ENCODE measurements around the gene ZNF605.
"Not testable (repeated sequence)": the region's sequence is repeated elsewhere in the genome, so short reads cannot be mapped to it uniquely, and the experiment has no call there.

ZNF605 gene

DNA sequence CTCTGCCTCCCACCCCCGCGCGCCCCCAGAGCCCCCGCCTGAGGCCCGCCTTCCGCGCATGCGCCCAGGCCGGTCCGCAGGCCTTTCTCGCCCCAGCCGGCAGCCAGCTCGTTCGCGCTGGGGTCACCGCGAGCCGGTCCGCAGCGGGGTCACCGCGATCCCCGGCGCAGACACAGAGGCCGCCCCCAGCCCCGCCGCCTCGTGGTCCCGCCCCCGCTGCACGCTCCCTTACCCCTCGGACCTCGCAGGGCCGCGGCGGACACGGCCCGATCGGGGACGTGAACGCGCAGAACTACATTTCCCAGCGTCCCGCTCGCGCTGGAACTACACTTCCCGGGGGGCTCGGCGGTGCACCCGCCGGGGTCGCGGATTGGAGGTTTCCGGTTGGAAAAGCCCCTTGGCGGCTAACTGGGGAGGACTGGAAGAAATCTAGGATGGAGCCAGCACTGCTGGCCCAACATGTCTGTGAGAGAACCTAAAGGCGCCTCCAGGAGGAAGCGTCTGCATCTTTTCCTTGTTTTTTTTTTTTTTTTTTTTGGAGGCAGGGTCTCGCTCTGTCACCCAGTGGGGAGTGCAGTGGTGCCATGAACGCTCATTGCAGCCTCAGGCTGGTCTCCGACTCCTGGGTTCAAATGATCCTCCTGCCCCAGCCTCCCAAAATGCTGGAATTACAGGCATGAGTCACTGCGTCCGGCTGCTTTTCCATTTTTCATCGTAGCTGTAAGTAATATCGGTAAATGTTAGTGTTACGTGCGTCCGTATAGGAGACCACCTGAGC lies at the start of gene ZNF605:
Gene ZNF605 (minus strand): TSS at position 296 of the 778 bp plus-strand sequence. CDS start 10,671 bp downstream, outside the sequence.
- peak; percentile 73 to 76 for DNase-seq (ENCODE audit: low read depth in 2 of 2)

DNA sequence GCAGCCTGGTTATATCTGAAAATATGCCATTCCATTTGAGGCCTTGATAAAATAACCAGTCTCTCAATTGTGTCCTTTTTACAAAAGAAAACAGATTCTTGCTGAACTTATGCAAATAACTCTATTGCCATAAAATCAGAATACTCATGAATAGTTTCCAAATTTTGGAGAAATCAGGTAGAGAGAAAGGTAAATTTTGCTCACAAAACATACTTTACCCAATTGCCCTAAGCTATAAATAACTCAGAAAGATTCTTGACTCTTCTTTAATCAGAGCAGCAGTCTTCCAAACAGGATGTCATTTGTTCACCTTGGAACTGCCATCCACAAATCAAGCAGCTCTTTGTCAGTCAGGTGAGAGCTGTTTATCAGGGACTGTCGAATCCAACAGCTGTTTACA lies 42.6 kb upstream of the ZNF605 start:
- no peak for DNase-seq (ENCODE audit: low read depth in 2 of 2)

DNA sequence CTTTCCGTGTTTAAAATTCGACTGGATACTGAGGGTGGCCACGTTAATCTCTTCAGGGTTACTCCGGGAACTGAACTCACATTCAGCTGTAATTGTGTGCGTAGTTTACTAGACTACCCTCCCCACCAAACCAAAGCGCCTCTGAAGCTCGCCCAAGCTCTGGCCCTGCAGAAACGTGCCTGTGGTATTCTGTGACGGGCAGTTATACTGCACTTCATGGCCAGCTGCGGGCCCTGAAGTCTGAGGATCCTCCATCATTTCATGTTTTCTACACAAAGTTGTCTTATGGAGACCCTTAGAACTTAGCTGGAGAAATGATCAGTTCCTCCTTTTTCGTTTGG lies 30.7 kb upstream of the ZNF605 start:
- DNase-seq (ENCODE audit: low read depth in 2 of 2), result no peak

DNA sequence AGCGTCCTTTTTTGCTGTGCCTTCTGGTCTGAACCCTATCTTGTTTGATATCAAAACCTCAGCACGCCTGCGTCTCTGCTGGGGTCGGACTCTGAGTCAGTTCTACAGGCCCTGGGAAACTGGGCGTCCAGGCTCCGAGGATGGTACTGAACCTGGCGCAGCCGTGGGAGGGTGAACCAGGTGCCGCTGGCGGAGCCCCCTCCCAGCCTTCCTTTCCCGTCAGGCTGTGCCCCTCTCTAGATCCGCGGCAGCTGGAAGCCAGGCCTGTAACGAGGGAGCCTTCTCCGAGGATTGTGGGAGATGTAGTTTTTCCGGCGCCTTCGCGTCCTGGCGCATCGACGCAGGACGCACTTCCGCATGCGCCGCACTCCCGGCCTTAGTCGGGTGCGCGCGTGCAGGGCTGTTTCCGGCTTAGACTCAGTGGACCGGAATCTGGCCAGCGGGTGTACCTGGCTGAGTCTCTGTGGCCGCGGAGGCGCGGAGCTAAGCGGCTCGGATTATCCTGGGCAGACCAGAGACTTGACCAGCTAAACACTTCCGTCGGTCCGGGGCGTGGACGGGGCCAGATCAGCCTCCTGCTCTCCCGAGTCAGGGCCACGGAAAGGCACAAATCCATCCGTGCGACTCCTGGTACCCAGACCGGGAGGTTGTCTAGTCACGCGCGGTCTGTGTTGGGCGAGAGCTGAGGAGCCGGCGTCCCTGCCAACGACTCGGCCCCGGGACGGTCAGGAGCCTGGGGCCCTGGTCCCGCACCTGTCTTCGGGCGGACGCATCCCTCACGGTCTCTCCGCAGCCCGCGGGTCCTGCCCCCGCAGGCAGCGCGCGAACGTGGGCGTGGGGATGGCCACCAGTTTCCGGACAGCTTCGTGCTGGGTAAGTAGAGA lies 30.1 kb upstream of the ZNF605 start, which contains the start of gene ZNF26:
Gene ZNF26 (plus strand): TSS at position 367 of the 884 bp plus-strand sequence. CDS start 474 bp downstream, at position 841.
- DNase-seq (ENCODE audit: low read depth in 2 of 2), result peak; percentile 77 to 79

DNA sequence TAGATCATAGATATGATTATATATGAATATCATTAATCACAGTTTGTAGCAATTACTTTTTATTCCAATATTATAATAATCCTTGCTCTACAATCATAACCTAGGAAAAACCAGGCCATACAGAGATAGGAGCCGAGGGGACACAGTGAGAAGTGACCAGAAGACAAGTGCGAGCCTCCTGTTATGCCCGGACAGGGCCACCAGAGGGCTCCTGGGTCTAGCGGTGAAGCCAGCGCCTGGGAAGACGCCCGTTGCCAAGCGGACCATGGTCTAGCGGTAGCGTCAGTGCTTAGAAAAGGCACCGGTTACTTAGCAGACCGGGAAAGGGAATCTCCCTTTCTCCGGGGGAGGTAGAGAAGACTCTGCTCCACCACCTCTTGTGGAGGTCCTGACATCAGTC lies 20.8 kb upstream of the ZNF605 start:
- DNase-seq (ENCODE audit: low read depth in 2 of 2), result peak in 1 of 2 donors; percentile 39

DNA sequence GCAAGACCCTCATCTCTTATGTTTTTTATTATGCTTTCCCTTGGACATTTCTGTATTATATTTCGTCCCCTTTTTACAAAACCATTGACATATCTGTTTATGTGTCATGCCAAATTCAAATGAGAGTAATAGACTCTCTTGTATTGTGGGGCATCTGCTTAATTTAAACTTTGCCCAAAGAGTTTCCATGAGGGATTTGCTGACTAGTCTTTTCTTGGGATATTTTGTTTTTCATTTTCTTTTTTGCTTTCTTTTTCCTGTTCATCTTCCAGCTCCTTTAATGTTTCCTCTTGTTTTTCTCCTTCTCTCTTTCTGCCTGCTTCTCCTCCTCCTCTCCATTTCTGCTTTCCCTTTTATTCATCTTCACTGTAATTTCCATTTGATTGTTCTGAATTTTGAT lies 16.3 kb upstream of the ZNF605 start:
- no peak for DNase-seq (ENCODE audit: low read depth in 2 of 2)

DNA sequence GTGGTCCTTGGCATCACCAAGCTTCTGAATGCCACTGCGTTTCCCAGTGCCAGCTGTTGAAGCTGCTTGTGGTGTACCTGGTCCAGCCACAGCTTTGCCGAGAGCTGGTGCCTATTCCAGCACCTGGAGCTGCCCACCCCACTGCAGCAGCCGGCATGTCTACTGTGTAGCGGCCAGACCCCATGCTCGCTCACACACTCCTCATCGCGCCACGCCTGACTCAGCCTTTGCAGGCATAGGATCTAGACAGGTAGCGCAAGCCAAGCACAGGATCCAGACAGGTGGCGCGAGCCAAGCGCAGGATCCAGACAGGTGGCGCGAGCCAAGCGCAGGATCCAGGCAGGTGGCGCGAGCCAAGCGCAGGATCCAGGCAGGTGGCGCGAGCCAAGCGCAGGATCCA lies 11.6 kb upstream of the ZNF605 start:
- DNase-seq (ENCODE audit: low read depth in 2 of 2), result no peak

DNA sequence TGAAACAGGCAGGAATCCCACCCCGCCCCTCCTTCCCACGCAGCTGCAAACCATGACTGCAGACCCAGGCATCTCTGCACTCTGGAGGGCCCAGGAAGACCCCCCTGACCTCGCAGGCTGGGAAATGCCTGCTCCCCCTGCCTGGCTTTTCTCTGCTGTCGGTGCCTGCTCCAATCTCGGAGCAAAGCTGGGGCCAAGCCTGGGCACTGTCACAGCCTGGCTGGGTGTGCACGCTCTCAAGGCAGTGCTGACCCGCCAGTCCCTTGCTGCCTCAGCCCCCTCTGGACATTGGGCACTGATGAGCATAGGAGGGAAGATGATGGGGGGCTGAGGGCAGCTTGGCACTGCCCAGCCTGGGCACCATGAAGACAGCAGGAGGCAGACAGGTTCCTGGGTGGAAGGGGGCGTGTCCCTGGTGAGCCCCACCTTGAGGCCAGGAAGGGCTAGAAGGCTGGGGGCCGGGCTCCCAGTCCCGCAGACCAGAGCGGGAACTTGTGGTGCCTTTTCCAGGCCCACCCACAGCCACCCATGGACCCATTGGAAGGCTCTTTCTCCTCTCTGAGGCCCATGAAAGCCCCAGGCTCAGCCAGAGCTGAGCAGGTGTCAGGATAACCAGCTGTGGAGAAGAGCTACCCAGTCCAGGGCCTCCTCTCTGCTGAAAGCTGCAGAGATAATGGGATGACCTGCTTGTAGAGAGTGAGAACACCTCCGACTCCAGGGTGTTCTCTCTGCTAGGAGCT lies 10.7 kb upstream of the ZNF605 start:
- DNase-seq (ENCODE audit: low read depth in 2 of 2), result no peak

DNA sequence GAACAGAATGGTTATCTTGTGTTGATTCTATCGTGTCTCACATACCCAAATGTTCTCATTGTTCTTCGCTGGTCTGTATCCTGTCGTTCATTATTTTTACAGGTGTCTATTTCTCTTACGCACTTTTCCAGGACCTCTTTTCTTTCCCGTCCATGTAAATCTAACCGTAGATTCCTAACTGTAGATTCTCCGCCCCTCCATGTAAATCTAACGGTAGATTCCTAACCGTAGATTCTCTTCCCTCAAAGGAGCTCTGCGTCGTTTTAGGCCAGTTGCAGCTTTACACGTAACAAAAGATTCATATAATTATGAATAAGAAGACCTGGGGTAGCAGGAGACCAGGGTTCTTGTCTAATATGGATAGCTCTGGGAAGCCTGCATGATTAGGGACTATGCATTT lies 9.7 kb upstream of the ZNF605 start:
- DNase-seq (ENCODE audit: low read depth in 2 of 2), result no peak

DNA sequence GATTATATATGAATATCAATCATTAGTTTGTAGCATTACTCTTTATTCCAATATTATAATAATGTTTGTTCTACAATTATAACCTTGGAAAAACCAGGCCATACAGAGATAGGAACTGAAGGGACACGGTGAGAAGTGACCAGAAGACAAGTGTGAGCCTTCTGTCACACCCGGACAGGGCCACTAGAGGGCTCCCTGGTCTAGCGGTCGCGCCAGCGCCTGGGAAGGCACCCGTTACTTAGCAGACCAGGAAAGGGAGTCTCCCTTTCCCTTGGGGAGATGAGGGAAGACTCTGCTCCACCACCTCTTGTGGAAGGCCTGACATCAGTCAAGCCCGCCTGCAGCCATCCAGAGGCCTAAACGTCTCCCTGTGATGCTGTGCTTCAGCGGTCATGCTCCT lies 7.8 kb upstream of the ZNF605 start:
- not testable (repeated sequence) for DNase-seq (ENCODE audit: low read depth in 2 of 2)

DNA sequence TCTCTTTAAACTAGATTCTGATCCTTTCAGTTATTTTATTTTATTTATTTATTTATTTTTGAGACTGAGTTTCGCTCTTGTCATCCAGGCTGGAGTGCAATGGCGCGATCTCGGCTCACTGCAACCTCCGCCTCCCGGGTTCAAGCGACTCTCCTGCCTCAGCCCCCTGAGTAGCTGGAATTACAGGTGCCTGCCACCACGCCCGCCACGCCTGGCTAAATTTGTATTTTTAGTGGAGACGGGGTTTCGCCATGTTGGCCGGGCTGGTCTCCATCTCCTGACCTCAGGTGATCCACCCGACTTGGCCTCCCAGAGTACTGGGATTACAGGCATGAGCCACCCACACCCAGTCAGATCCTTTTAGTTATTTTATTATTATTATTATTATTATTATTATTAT lies 5.7 kb upstream of the ZNF605 start:
- not testable (repeated sequence) for DNase-seq (ENCODE audit: low read depth in 2 of 2)

DNA sequence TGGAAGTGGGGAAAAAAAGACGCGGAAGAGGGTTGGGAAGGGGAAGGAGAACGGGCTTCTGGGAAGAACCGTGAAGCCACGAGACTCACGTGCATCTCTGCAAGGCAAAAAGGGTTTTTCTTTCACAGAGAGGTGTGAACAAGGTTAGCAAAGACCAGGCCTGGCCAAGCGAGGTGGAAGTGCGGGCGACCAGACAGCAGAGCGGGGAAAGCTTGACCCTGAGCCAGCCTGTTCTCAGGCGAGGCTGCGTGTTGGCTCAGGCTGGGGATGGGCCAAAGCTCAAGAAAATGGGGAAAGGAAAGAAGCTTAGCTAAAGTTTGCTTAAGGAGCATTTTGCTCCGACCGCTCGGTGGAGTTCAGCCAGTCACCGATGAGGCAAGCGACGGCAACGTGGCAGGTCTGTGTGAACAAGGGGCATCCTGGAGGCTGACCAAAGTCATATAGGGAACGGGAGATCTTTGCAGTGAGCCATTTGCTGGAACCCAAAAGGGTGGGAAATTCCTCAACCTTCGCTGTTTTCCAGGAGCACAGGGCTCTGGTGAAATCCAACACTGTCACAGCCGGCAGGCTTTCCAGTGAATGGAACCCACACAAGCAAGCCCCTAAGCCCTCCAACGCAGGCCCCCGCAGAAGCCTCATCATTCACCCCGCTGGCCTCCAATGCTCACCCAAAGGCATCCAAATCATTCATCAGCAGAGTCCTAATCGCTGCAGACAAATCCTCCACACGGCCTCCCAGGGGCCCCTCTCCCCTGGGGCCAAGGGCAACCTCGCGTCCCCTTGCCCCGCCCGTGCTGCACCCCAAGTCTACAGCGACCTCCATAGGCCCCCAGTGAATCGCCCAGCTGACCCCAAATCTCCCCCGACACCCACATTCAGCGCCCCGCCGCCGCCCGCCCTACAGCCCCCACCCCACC lies 754 bp downstream of the ZNF605 start:
- DNase-seq (ENCODE audit: low read depth in 2 of 2), result no peak

DNA sequence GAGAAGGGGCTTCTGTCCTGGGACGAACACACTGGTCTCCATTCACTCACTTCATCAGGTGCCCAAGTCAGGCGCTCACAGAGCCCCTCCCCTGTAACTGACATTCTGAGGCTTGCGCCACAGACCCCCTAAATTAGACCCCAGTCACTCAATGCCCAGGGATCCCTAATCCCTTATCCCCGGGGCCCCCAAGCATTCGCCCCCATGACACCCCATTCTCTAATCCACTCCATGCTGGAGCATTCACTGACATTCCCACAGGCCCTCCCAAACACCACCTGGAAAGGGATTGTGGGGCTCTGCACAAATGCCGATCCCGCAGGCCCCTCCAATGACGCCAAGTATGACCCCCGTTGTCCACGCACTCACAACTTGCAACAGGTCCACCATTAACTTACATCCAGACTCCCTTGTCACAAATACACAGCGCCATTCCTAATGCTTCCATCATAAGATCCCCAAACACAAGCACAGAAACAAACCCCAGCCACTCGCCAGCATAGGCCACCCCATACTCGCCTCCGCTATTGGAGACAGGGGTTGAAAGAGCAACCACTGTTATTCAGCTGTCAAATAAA lies 1.5 kb downstream of the ZNF605 start:
- no peak for DNase-seq (ENCODE audit: low read depth in 2 of 2)

DNA sequence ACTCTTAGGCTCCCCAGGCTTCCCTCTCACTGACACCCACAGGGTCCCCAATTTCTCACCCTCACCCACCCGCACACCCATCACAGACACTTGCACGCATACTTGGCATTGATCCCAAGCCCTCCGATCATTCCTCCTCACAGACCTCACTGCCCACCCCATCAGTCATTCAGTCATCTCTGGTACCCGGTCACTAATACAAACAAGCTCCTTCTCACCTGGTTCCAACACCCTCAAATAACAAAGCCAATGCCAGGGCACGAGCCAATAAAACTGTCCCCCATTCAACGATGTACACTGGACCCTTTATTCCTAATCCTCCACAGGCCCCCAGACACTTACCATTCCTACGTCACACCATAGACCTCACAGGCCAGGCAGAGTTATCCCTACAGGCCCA lies 2.3 kb downstream of the ZNF605 start:
- no peak for DNase-seq (ENCODE audit: low read depth in 2 of 2)

DNA sequence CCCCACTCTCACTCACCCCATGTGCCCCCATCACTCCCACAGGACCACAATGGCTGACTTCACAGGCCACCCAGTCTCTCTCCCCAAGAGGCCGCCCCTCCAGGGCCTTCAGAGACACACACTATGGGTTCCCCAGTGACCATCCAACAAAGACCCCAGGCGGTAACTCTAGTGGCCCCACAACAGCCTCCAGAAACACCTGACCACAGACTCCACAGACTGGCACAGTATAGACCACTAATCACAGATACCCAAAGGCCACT lies 3.0 kb downstream of the ZNF605 start:
- no peak for DNase-seq (ENCODE audit: low read depth in 2 of 2)

DNA sequence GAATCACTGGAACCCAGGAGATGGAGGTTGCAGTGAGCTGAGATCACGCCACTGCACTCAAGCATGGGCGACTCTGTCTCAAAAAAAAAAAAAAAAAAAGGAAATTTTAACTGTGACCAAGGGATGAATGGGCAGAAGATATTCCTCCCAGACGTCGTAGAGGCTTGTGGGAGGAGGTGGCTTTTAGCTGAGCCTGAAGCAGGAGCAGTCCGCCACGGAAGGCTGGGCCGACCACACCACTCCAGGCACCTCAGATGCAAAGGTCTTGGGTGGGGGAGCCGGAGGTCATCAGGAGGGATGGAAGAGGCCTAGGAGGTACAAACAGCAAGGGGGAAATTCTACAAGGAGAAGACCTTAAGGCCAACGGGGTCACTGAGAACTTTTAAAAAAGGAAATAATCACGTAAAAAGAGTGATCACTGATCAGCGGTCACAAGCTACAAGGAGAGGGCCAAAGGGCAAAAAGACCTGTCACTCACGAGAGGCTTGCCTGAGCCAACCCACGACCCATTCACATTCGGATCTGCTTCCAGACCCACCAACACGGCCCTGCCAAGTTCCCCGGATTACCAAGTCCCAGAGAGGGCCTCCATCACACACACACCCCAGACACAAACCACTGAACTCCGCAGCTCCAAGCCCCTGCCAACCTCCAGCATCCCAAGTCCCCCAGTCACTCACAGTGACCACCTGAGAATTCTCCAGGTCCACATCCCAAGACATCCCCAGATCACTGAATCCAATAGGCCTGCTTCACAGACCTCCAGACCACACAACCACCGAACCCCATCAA lies 3.5 kb downstream of the ZNF605 start:
- DNase-seq (ENCODE audit: low read depth in 2 of 2), result no peak

DNA sequence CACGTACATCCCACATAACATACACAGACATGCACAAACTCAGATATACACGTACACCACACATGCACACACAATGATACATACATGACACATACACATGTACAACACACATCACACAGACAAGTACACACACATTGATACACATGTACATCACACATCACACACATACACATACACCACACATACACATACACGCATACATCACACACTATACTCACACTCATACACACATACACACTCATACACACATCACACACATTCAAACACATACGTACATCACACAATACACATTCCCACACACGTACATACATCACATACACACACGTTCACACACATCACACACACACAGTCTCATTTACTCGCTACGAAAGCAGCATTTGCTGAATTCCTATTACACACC lies 4.5 kb downstream of the ZNF605 start:
- no peak for DNase-seq (ENCODE audit: low read depth in 2 of 2)

DNA sequence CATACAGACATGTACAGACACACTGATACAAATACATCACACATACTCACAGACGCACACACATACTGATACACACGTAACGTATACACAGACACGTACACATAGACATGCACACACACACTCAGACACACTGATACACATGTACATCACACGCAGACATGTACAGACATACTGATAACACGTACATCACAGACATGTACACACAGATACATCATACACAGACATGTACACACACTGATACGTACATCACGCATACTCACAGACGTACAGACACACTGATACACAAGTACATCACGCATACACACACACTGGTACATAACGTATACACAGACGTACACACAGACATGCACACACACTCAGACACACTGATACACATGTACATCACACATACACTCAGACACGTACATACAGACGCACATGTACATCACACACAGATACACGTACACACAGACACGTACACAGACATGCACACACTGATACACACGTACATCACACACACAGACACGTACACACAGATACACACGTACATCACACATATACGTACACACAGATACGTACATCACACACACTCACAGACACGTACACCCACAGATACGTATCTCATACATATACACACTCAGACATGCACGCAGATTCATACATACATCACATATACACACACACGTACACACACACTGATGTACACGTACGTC lies 5.1 kb downstream of the ZNF605 start:
- no peak for DNase-seq (ENCODE audit: low read depth in 2 of 2)

DNA sequence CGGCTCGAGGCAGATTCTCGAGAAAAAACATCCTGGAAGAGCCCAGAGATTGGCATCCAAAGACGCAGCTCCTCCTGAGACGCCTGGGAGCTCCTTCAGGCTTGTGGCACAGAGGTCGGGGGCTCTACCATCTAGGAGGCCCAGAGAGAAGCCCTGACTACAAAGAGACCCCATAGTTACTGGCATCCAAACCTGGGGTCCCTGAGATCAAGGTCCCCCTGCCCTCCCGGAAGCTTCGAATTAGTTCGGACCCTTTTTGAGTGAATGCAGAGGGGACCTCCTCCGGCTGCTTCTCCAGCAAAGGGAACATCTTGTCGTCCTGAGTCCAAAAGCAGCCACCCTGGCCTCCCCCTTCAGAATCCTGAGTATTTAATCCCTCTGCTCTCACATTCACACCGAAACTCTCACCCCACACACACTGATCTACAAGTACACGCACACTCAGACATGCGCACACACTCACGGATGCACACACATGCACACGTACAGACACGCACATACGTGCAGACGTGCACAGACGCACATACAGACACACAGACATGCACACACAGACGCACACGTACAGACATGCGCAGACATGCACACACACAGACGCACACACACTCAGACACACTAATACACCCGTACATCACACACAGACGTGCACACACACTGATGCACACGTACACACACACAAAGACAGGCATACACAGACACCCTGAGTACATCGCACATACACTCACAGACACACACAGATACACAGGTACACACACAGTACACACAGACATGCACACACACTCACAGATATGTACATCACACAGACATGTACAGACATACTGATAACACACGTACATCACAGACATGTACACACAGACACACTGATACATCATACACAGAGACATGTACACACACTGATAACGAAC lies 5.9 kb downstream of the ZNF605 start:
- DNase-seq (ENCODE audit: low read depth in 2 of 2), result no peak

Measured in activated CD4-positive, alpha-beta T cell treated with anti-CD3 and anti-CD28 coated beads for 24 hours (primary cell).